Keratinocyte (primary cell): Measurements from ENCODE around the gene TAS2R39. TPM values are rescaled to one million over a fixed set of nuclear protein-coding genes. Genes with fewer than 3 reads are reported as not detected.
A peak's percentile ranks its signal among the peaks of the same experiment; 100 is the strongest.

Experiments used
- DNase-seq: peaks from one replicate; pipeline ENCODE4 v3.0.0-alpha.2; 2011; ENCODE audit warnings: low read depth, missing footprints, low spot score
- FAIRE-seq: peaks from 2 replicates; lab custom pipeline; 2011; peaks lifted over from hg19 to GRCh38; lab: Jason Lieb, UNC
- H2AFZ ChIP-seq: 2 replicates; pipeline ENCODE4 v1.6.0; 2012; ENCODE audit warnings: low read length, control low read depth, inconsistent platforms; ENCODE audit not compliant: control insufficient read depth
- H3K27ac ChIP-seq: 2 replicates; pipeline ENCODE4 v1.5.1; 2011; ENCODE audit warnings: low read length; ENCODE audit not compliant: control insufficient read depth, insufficient read depth
- H3K27me3 ChIP-seq: 3 replicates; pipeline ENCODE4 v1.6.0; 2011; ENCODE audit warnings: low read length; ENCODE audit not compliant: control insufficient read depth, insufficient read depth; ENCODE audit errors: extremely low read depth
- H3K36me3 ChIP-seq, 2 experiments: 2 replicates in 1 of 2; 3 replicates in 1 of 2; pipeline ENCODE4 v1.5.1; 2011; ENCODE audit warnings: low read length in 2 of 2, mild to moderate bottlenecking in 1 of 2; ENCODE audit not compliant: control insufficient read depth in 2 of 2, insufficient read depth in 2 of 2; ENCODE audit errors: extremely low read depth in 1 of 2
- H3K4me1 ChIP-seq: 3 replicates; pipeline ENCODE4 v1.5.1; 2011; ENCODE audit warnings: low read length; ENCODE audit not compliant: control insufficient read depth, insufficient read depth; ENCODE audit errors: extremely low read depth
- H3K4me2 ChIP-seq: 3 replicates; pipeline ENCODE4 v1.6.0; 2011; ENCODE audit warnings: low read depth, low read length; ENCODE audit not compliant: control insufficient read depth, insufficient read depth; ENCODE audit errors: extremely low read depth
- H3K4me3 ChIP-seq, 3 experiments: fragments of 200-600 bp in 1 of 3; sonication (generic) in 1 of 3; 2 replicates in 2 of 3; 3 replicates in 1 of 3; pipeline ENCODE4 v1.5.1; 2011 to 2016; ENCODE audit warnings: low read length in 3 of 3, mild to moderate bottlenecking in 3 of 3, control low read depth in 2 of 3, inconsistent platforms in 1 of 3, low read depth in 1 of 3, mixed read lengths in 1 of 3, mixed run types in 1 of 3, moderate library complexity in 1 of 3; ENCODE audit not compliant: control insufficient read depth in 2 of 3, insufficient read depth in 2 of 3; ENCODE audit errors: extremely low read depth in 1 of 3
- H3K79me2 ChIP-seq: 2 replicates; pipeline ENCODE4 v1.6.0; 2012; ENCODE audit warnings: low read length; ENCODE audit not compliant: control insufficient read depth, insufficient read depth
- H3K9ac ChIP-seq: 3 replicates; pipeline ENCODE4 v1.6.0; 2011; ENCODE audit warnings: low read length; ENCODE audit not compliant: control insufficient read depth, insufficient read depth; ENCODE audit errors: extremely low read depth
- H3K9me1 ChIP-seq: 3 replicates; pipeline ENCODE4 v1.6.0; 2011; ENCODE audit warnings: low read length; ENCODE audit not compliant: control insufficient read depth, insufficient read depth; ENCODE audit errors: extremely low read depth
- H3K9me3 ChIP-seq: 2 replicates; pipeline ENCODE4 v1.5.1; 2012; ENCODE audit warnings: low read depth, low read length; ENCODE audit not compliant: control insufficient read depth
- H4K20me1 ChIP-seq: 3 replicates; pipeline ENCODE4 v1.6.0; 2011; ENCODE audit warnings: low read length; ENCODE audit not compliant: control insufficient read depth, insufficient read depth; ENCODE audit errors: extremely low read depth
- CTCF ChIP-seq, 3 experiments: IDR thresholded peaks in 1 of 3; conservative IDR thresholded peaks in 1 of 3; optimal IDR thresholded peaks in 1 of 3; 2 replicates in 2 of 3; 3 replicates in 1 of 3; pipeline versions ENCODE3 to v1.5.1; 2011; ENCODE audit warnings: low read length in 3 of 3, mild to moderate bottlenecking in 3 of 3, moderate library complexity in 2 of 3, control low read depth in 1 of 3, inconsistent platforms in 1 of 3; ENCODE audit not compliant: insufficient read depth in 2 of 3; ENCODE audit errors: extremely low read depth in 1 of 3
- EZH2 ChIP-seq: IDR thresholded peaks from one replicate; pipeline ENCODE4 v1.6.1; 2012; ENCODE audit warnings: inconsistent platforms, mild to moderate bottlenecking, low read length, moderate library complexity
- dilution Hi-C: fragments of 300-500 bp; cut with MboI; formaldehyde crosslinking; loops from one replicate; pipeline ENCODE4 v1.7.0; 2020; ENCODE audit warnings: low sequenced_read_pairs; ENCODE audit not compliant: extremely low pct_ligation_motif_present
- polyA plus RNA-seq, 5 experiments: library from polyadenylated mRNA; depleted of rRNA in 3 of 5; stranded (reverse) in 3 of 5; stranded (forward) in 1 of 5; unstranded in 1 of 5; fragments of >200 nt; gene quantifications; 1 replicate in 1 of 5; 2 replicates in 3 of 5; 3 replicates in 1 of 5; pipeline versions ENCODE4 v1.2.1 to v1.2.3, GENCODE V29; 2011 to 2012; ENCODE audit warnings: missing spikeins in 2 of 5, low read depth in 1 of 5, low replicate concordance in 1 of 5

TAS2R39 gene
- polyA plus RNA-seq, 1 donor (not counting 4 experiments of a cell fraction or from before 2014, with no cell fraction given), result not detected

- Histone ChIP-seq H3K79me2 (no peaks in the 10 kb centered on the region), H3K9me1 (no peaks in the 10 kb centered on the region), H4K20me1 (no peaks in the 10 kb centered on the region), H3K4me3 (no peak overlapping the region), H3K27ac (no peak overlapping the region), H2AFZ (no peak overlapping the region), H3K9me3 (no peaks in the 10 kb centered on the region), H3K4me1 (no peaks in the 10 kb centered on the region), H3K9ac (no peak overlapping the region), H3K4me2 (no peak overlapping the region), H3K27me3 (no peaks in the 10 kb centered on the region), H3K36me3 (no peaks in the 10 kb centered on the region)
- TF ChIP-seq CTCF (optimal IDR thresholded peaks at IDR 0.05 in 1 of 3, IDR thresholded peaks at IDR 0.05 in 1 of 3, conservative IDR thresholded peaks at IDR 0.05 in 1 of 3; ENCODE audit: extremely low read depth in 1 of 3, insufficient read depth in 2 of 3, low read length in 3 of 3), result peak; percentile 75 to 99 (median 95)
- no peak for TF ChIP-seq EZH2
- FAIRE-seq (peak; percentile 75), DNase-seq (peak; percentile 38)
- dilution Hi-C loops, result loop anchor here (10.0 to 25.0 kb wide), 2 partner anchors 200 to 403 kb away; no protein-coding TSS in a partner anchor
Measured at GRCh38 chr7:143214789-143215679, 31.8 kb downstream of the TAS2R39 start.

GRCh38 chr7:143216151-143216550 is 32.9 kb downstream of the TAS2R39 start:
- dilution Hi-C loops, result loop anchor here (10.0 to 25.0 kb wide), 2 partner anchors 201 to 404 kb away; no protein-coding TSS in a partner anchor
- H3K27ac ChIP-seq, result no peak overlapping the region
- no peak overlapping the region for H3K4me3 ChIP-seq
- no peak for DNase-seq
- H3K9me1 ChIP-seq, result no peaks in the 10 kb centered on the region
- no peak overlapping the region for H2AFZ ChIP-seq
- no peaks in the 10 kb centered on the region for H4K20me1 ChIP-seq
- H3K27me3 ChIP-seq, result no peaks in the 10 kb centered on the region
- H3K36me3 ChIP-seq, result no peaks in the 10 kb centered on the region
- no peaks in the 10 kb centered on the region for H3K9me3 ChIP-seq
- no peak for FAIRE-seq
- no peaks in the 10 kb centered on the region for H3K79me2 ChIP-seq
- no peak for TF ChIP-seq CTCF (optimal IDR thresholded peaks at IDR 0.05 in 1 of 3, IDR thresholded peaks at IDR 0.05 in 1 of 3, conservative IDR thresholded peaks at IDR 0.05 in 1 of 3; ENCODE audit: extremely low read depth in 1 of 3, insufficient read depth in 2 of 3, low read length in 3 of 3)
- TF ChIP-seq EZH2, result no peak
- H3K4me1 ChIP-seq, result no peaks in the 10 kb centered on the region
- H3K4me2 ChIP-seq, result no peak overlapping the region
- no peak overlapping the region for H3K9ac ChIP-seq
